SK-N-SH (cell line): ENCODE data around the gene KRTAP5-8.

ENCODE experiments used
- CHD2 ChIP-seq: fragments of 150-350 bp; IDR thresholded peaks from 2 replicates; pipeline ENCODE4 v1.6.1; 2018; ENCODE audit warnings: low read length; ENCODE audit not compliant: partially characterized antibody
- EZH2phosphoT487 ChIP-seq: fragments of 200-600 bp; sonication (generic); IDR thresholded peaks from 2 replicates; pipeline ENCODE4 v1.6.1; 2017; ENCODE audit warnings: low read depth, mixed run types, mild to moderate bottlenecking, antibody characterized with exemption, moderate library complexity, borderline replicate concordance
- GABPA ChIP-seq: IDR thresholded peaks from 2 replicates; pipeline ENCODE4 v1.4.0; 2012; ENCODE audit warnings: low read depth, mild to moderate bottlenecking
- JUND ChIP-seq: IDR thresholded peaks from 2 replicates; pipeline ENCODE4 v1.4.0; 2012
- MAX ChIP-seq: IDR thresholded peaks from 2 replicates; pipeline ENCODE4 v1.4.0; 2012; ENCODE audit warnings: low read depth
- POLR2AphosphoS5 ChIP-seq: IDR thresholded peaks from 2 replicates; pipeline ENCODE4 v1.6.1; 2012; ENCODE audit warnings: low read depth, low read length
- RAD21 ChIP-seq: IDR thresholded peaks from 2 replicates; pipeline ENCODE4 v1.6.1; 2012; ENCODE audit warnings: mild to moderate bottlenecking, low read length
- RFX5 ChIP-seq: IDR thresholded peaks from 2 replicates; pipeline ENCODE4 v1.6.1; 2012; ENCODE audit warnings: mild to moderate bottlenecking, improper control_type of control experiment, low read length
- RXRA ChIP-seq: IDR thresholded peaks from 2 replicates; pipeline ENCODE4 v1.4.0; 2012; ENCODE audit warnings: low read depth, mild to moderate bottlenecking, borderline replicate concordance
- TEAD4 ChIP-seq: IDR thresholded peaks from 2 replicates; pipeline ENCODE4 v1.4.0; 2012; ENCODE audit warnings: mild to moderate bottlenecking, borderline replicate concordance; ENCODE audit not compliant: insufficient read depth
- TF ChIP-seq, protein P1 (sequence below): fragments of 200-600 bp; sonication (generic); IDR thresholded peaks from 2 replicates; pipeline ENCODE4 v1.6.1; 2017; ENCODE audit warnings: antibody characterized with exemption, mild to moderate bottlenecking, moderate library complexity

DNA sequence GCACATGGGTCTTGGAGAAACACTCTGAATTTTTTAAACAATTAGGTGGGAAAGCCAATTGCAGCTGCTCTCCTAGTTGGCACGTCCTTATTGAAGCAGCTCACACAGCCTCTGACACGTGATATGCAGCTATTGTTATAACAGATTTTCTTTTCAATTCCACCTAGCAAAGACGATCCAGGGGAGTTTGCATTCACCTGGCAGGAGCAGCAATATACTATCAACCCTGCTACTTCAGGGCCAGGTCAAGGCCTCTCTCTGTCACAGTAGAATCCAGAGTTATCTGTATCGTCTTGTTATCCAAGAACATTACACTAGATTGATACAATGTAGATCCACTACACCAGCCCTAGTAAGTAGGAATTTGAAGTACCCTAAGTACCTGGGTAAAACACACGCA, 36.6 kb downstream of the KRTAP5-8 start:
- TF ChIP-seq, protein P1, sequence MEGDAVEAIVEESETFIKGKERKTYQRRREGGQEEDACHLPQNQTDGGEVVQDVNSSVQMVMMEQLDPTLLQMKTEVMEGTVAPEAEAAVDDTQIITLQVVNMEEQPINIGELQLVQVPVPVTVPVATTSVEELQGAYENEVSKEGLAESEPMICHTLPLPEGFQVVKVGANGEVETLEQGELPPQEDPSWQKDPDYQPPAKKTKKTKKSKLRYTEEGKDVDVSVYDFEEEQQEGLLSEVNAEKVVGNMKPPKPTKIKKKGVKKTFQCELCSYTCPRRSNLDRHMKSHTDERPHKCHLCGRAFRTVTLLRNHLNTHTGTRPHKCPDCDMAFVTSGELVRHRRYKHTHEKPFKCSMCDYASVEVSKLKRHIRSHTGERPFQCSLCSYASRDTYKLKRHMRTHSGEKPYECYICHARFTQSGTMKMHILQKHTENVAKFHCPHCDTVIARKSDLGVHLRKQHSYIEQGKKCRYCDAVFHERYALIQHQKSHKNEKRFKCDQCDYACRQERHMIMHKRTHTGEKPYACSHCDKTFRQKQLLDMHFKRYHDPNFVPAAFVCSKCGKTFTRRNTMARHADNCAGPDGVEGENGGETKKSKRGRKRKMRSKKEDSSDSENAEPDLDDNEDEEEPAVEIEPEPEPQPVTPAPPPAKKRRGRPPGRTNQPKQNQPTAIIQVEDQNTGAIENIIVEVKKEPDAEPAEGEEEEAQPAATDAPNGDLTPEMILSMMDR, result no peak
- TF ChIP-seq POLR2AphosphoS5 (no peak), RAD21 (no peak), CHD2 (no peak), JUND (no peak), GABPA (no peak), RXRA (no peak), RFX5 (no peak), MAX (no peak), TEAD4 (no peak), EZH2phosphoT487 (no peak)
